ENCODE results near the gene CAMTA1.

GRCh38 chr1:7288992-7289391 lies 503.7 kb downstream of the CAMTA1 start:
- TF ChIP-seq ZFP30 (CRISPR knock-in tag; IDR thresholded peaks at IDR 0.05) (no peak), ZNF565 (CRISPR knock-in tag; conservative IDR thresholded peaks at IDR 0.05; ENCODE audit: low read depth) (no peak), BACH2 (CRISPR knock-in tag; IDR thresholded peaks at IDR 0.05; ENCODE audit: borderline replicate concordance) (no peak), GLIS3 (CRISPR knock-in tag; IDR thresholded peaks at IDR 0.05) (no peak), ZFP3 (CRISPR knock-in tag; IDR thresholded peaks at IDR 0.05) (no peak), ZC3H10 (CRISPR knock-in tag; IDR thresholded peaks at IDR 0.05) (no peak), PATZ1 (CRISPR knock-in tag; IDR thresholded peaks at IDR 0.05; ENCODE audit: borderline replicate concordance) (no peak), ARNTL (CRISPR knock-in tag; IDR thresholded peaks at IDR 0.05; ENCODE audit: borderline replicate concordance, low read depth) (no peak), ESRRG (CRISPR knock-in tag; IDR thresholded peaks at IDR 0.05) (no peak), CSDC2 (CRISPR knock-in tag; IDR thresholded peaks at IDR 0.05) (no peak), ZNF70 (CRISPR knock-in tag; IDR thresholded peaks at IDR 0.05) (no peak)
- TF ChIP-seq, protein P1, sequence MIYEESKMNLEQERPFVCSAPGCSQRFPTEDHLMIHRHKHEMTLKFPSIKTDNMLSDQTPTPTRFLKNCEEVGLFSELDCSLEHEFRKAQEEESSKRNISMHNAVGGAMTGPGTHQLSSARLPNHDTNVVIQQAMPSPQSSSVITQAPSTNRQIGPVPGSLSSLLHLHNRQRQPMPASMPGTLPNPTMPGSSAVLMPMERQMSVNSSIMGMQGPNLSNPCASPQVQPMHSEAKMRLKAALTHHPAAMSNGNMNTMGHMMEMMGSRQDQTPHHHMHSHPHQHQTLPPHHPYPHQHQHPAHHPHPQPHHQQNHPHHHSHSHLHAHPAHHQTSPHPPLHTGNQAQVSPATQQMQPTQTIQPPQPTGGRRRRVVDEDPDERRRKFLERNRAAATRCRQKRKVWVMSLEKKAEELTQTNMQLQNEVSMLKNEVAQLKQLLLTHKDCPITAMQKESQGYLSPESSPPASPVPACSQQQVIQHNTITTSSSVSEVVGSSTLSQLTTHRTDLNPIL (CRISPR knock-in tag; IDR thresholded peaks at IDR 0.05; ENCODE audit: low read depth) = no peak
- TF ChIP-seq, protein P2, sequence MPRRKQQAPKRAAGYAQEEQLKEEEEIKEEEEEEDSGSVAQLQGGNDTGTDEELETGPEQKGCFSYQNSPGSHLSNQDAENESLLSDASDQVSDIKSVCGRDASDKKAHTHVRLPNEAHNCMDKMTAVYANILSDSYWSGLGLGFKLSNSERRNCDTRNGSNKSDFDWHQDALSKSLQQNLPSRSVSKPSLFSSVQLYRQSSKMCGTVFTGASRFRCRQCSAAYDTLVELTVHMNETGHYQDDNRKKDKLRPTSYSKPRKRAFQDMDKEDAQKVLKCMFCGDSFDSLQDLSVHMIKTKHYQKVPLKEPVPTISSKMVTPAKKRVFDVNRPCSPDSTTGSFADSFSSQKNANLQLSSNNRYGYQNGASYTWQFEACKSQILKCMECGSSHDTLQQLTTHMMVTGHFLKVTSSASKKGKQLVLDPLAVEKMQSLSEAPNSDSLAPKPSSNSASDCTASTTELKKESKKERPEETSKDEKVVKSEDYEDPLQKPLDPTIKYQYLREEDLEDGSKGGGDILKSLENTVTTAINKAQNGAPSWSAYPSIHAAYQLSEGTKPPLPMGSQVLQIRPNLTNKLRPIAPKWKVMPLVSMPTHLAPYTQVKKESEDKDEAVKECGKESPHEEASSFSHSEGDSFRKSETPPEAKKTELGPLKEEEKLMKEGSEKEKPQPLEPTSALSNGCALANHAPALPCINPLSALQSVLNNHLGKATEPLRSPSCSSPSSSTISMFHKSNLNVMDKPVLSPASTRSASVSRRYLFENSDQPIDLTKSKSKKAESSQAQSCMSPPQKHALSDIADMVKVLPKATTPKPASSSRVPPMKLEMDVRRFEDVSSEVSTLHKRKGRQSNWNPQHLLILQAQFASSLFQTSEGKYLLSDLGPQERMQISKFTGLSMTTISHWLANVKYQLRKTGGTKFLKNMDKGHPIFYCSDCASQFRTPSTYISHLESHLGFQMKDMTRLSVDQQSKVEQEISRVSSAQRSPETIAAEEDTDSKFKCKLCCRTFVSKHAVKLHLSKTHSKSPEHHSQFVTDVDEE (CRISPR knock-in tag; IDR thresholded peaks at IDR 0.05) = no peak
- TF ChIP-seq, protein P3, sequence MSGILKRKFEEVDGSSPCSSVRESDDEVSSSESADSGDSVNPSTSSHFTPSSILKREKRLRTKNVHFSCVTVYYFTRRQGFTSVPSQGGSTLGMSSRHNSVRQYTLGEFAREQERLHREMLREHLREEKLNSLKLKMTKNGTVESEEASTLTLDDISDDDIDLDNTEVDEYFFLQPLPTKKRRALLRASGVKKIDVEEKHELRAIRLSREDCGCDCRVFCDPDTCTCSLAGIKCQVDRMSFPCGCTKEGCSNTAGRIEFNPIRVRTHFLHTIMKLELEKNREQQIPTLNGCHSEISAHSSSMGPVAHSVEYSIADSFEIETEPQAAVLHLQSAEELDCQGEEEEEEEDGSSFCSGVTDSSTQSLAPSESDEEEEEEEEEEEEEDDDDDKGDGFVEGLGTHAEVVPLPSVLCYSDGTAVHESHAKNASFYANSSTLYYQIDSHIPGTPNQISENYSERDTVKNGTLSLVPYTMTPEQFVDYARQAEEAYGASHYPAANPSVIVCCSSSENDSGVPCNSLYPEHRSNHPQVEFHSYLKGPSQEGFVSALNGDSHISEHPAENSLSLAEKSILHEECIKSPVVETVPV (CRISPR knock-in tag; IDR thresholded peaks at IDR 0.05) = no peak
